ENCODE data around the gene KRTAP5-3.

DNA sequence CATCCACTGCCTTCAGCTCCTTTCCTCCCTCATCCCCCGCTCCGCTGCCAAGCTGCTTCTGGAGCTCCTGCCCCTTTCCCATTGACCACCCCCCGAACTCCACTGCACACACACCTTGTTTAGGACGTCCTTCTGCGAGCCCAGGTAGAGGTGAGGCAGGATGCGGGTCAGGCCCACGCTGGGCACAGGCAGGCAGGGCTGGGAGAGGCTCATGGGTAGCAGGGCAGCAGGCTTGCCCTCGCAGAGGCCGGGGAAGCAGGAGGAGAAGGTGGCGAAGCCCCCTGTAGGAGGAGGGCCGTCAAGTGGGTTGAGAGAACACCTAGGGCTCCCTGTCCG, 49.5 kb downstream of the KRTAP5-3 start:
- TF ChIP-seq, protein P1, sequence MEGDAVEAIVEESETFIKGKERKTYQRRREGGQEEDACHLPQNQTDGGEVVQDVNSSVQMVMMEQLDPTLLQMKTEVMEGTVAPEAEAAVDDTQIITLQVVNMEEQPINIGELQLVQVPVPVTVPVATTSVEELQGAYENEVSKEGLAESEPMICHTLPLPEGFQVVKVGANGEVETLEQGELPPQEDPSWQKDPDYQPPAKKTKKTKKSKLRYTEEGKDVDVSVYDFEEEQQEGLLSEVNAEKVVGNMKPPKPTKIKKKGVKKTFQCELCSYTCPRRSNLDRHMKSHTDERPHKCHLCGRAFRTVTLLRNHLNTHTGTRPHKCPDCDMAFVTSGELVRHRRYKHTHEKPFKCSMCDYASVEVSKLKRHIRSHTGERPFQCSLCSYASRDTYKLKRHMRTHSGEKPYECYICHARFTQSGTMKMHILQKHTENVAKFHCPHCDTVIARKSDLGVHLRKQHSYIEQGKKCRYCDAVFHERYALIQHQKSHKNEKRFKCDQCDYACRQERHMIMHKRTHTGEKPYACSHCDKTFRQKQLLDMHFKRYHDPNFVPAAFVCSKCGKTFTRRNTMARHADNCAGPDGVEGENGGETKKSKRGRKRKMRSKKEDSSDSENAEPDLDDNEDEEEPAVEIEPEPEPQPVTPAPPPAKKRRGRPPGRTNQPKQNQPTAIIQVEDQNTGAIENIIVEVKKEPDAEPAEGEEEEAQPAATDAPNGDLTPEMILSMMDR (IDR thresholded peaks at IDR 0.05), result no peak
- TF ChIP-seq POLR2A (IDR thresholded peaks at IDR 0.05), result no peak

All from adrenal gland (tissue), 5 donors.